GM18505 (cell line): ENCODE data around the gene RAMP2.
"Not testable (repeated sequence)": the region's sequence is repeated elsewhere in the genome, so short reads cannot be mapped to it uniquely, and the experiment has no call there.

Source experiments
- ATAC-seq: cut with Tn5 transposase; IDR thresholded peaks from one replicate; pipeline ENCODE4 v1.9.1; 2021; ENCODE audit not compliant: unreplicated experiment
- POLR2A ChIP-seq: IDR thresholded peaks from 4 replicates; pipeline ENCODE4 v1.6.1; 2011; ENCODE audit warnings: borderline replicate concordance; ENCODE audit not compliant: insufficient read depth, insufficient read length; ENCODE audit errors: extremely low read depth

The RAMP2 gene

GRCh38 chr17:42760652-42761581 is at the start of gene RAMP2:
TSS of gene RAMP2 (plus strand) at chr17:42761227. CDS start at chr17:42761262, 35 bp downstream.
- TF ChIP-seq POLR2A: no peak
- ATAC-seq: no peak

GRCh38 chr17:42720996-42721583 is 39.9 kb upstream of the RAMP2 start:
- TF ChIP-seq POLR2A: no peak
- ATAC-seq: no peak

- no peak for TF ChIP-seq POLR2A
- ATAC-seq: no peak
These were observed 37.4 kb upstream of the RAMP2 start for GRCh38 chr17:42723636-42724035.

- TF ChIP-seq POLR2A: no peak
- no peak for ATAC-seq
These were observed 35.9 kb upstream of the RAMP2 start for GRCh38 chr17:42725143-42725542.

GRCh38 chr17:42740699-42741098 is 20.3 kb upstream of the RAMP2 start:
- ATAC-seq: no peak
- no peak for TF ChIP-seq POLR2A

- not testable (repeated sequence) for ATAC-seq
These were observed 18.1 kb upstream of the RAMP2 start for GRCh38 chr17:42742916-42743315.

- TF ChIP-seq POLR2A: no peak
- ATAC-seq: no peak
These were observed 17.3 kb upstream of the RAMP2 start for GRCh38 chr17:42743595-42744282.

GRCh38 chr17:42744283-42744805 is 16.7 kb upstream of the RAMP2 start:
- peak; percentile 62 for ATAC-seq
- TF ChIP-seq POLR2A: no peak

- ATAC-seq: peak; percentile 82
- peak; percentile 74 for TF ChIP-seq POLR2A
These were observed 16.0 kb upstream of the RAMP2 start, which contains the start of gene EZH1 for GRCh38 chr17:42744806-42745617. TSS of gene EZH1 (minus strand) at chr17:42745040. CDS start at chr17:42728941, 16,099 bp downstream.

- ATAC-seq: no peak
- TF ChIP-seq POLR2A: no peak
These were observed 12.7 kb upstream of the RAMP2 start for GRCh38 chr17:42748202-42748907.

- no peak for TF ChIP-seq POLR2A
- ATAC-seq: no peak
These were observed 11.9 kb upstream of the RAMP2 start for GRCh38 chr17:42748908-42749798.
